ENCODE data around the gene HNF4A.

GRCh38 chr20:44470327-44470726 lies 114.8 kb downstream of the HNF4A start:
- no peak for TF ChIP-seq CTCF (IDR thresholded peaks at IDR 0.05; ENCODE audit: borderline replicate concordance, extremely low read depth, low read length, poor library complexity, severe bottlenecking)
- TF ChIP-seq EZH2 (IDR thresholded peaks at IDR 0.05; ENCODE audit: borderline replicate concordance, low read depth, low read length, severe bottlenecking) = no peak
